ENCODE results near the gene TMEM87B.

The TMEM87B gene

GRCh38 chr2:112054847-112055729 is at the start of gene TMEM87B:
TSS of gene TMEM87B (plus strand) at chr2:112055269. CDS start at chr2:112055592, 323 bp downstream.
- in situ Hi-C loops (cut with MboI; ENCODE audit: low sequenced_read_pairs) = loop anchor here (5.0 kb wide), 1 partner anchor 163 kb away; no protein-coding TSS in a partner anchor

GRCh38 chr2:112005406-112006075 is 49.5 kb upstream of the TMEM87B start:
- in situ Hi-C loops (cut with MboI; ENCODE audit: low sequenced_read_pairs) = no loop called here

GRCh38 chr2:112006076-112006410 is 49.0 kb upstream of the TMEM87B start:
- in situ Hi-C loops (cut with MboI; ENCODE audit: low sequenced_read_pairs) = no loop called here

- in situ Hi-C loops (cut with MboI; ENCODE audit: low sequenced_read_pairs) = no loop called here
Observed at GRCh38 chr2:112007493-112007892, 47.6 kb upstream of the TMEM87B start.

- in situ Hi-C loops (cut with MboI; ENCODE audit: low sequenced_read_pairs) = no loop called here
Observed at GRCh38 chr2:112008910-112009485, 46.1 kb upstream of the TMEM87B start.

- in situ Hi-C loops (cut with MboI; ENCODE audit: low sequenced_read_pairs) = no loop called here
Observed at GRCh38 chr2:112010751-112011150, 44.3 kb upstream of the TMEM87B start.

- in situ Hi-C loops (cut with MboI; ENCODE audit: low sequenced_read_pairs) = no loop called here
Observed at GRCh38 chr2:112012556-112012955, 42.5 kb upstream of the TMEM87B start.

GRCh38 chr2:112018846-112019245 is 36.2 kb upstream of the TMEM87B start:
- in situ Hi-C loops (cut with MboI; ENCODE audit: low sequenced_read_pairs) = no loop called here

GRCh38 chr2:112019569-112019982 is 35.5 kb upstream of the TMEM87B start:
- in situ Hi-C loops (cut with MboI; ENCODE audit: low sequenced_read_pairs) = no loop called here

GRCh38 chr2:112020561-112020960 is 34.5 kb upstream of the TMEM87B start:
- in situ Hi-C loops (cut with MboI; ENCODE audit: low sequenced_read_pairs) = no loop called here

GRCh38 chr2:112021290-112021689 is 33.8 kb upstream of the TMEM87B start:
- in situ Hi-C loops (cut with MboI; ENCODE audit: low sequenced_read_pairs) = no loop called here

GRCh38 chr2:112021781-112022231 is 33.3 kb upstream of the TMEM87B start:
- in situ Hi-C loops (cut with MboI; ENCODE audit: low sequenced_read_pairs) = no loop called here

- in situ Hi-C loops (cut with MboI; ENCODE audit: low sequenced_read_pairs) = no loop called here
Observed at GRCh38 chr2:112023707-112024106, 31.4 kb upstream of the TMEM87B start.

- in situ Hi-C loops (cut with MboI; ENCODE audit: low sequenced_read_pairs) = no loop called here
Observed at GRCh38 chr2:112024231-112024630, 30.8 kb upstream of the TMEM87B start.

- in situ Hi-C loops (cut with MboI; ENCODE audit: low sequenced_read_pairs) = no loop called here
Observed at GRCh38 chr2:112024896-112025491, 30.1 kb upstream of the TMEM87B start.

- in situ Hi-C loops (cut with MboI; ENCODE audit: low sequenced_read_pairs) = no loop called here
Observed at GRCh38 chr2:112026509-112026908, 28.6 kb upstream of the TMEM87B start.

GRCh38 chr2:112027767-112028166 is 27.3 kb upstream of the TMEM87B start:
- in situ Hi-C loops (cut with MboI; ENCODE audit: low sequenced_read_pairs) = no loop called here

- in situ Hi-C loops (cut with MboI; ENCODE audit: low sequenced_read_pairs) = no loop called here
Observed at GRCh38 chr2:112029164-112029563, 25.9 kb upstream of the TMEM87B start.

GRCh38 chr2:112031473-112032223 is 23.4 kb upstream of the TMEM87B start:
- in situ Hi-C loops (cut with MboI; ENCODE audit: low sequenced_read_pairs) = no loop called here

- in situ Hi-C loops (cut with MboI; ENCODE audit: low sequenced_read_pairs) = no loop called here
Observed at GRCh38 chr2:112032224-112032586, 22.9 kb upstream of the TMEM87B start.

Measured in HL-60/S4 treated with retinoic acid at 250 ng/mL for 4 days and 3 days (cell line).